ENCODE data around the gene RGS6.

Gene RGS6

GRCh38 chr14:72164420-72165228, 232.4 kb downstream of the RGS6 start:
- DNase-seq (ENCODE audit: low spot score), result no peak

DNA sequence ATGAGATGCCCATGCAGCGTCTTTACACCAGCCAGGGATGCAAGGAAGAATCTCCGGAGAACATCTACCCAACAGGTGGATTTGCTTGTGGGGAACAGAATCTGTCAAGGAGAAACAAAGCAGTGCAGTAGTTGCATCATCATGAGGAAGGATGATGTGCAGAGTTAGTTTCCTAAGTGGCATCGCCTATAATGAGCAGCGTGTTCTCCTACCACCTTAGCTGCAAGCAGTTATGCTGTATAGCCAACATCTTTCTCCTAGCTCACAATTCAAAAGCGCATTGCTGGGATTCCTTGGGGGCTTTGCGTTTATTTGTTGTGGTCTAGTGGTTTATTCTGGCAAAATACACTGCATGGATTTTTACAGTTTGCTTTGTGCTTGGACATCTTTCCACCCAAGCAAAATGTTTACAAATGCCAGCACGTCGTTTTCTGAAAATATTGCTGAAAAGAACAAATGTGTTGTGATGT, 233.0 kb downstream of the RGS6 start:
- no peak for DNase-seq (ENCODE audit: low spot score)

DNA sequence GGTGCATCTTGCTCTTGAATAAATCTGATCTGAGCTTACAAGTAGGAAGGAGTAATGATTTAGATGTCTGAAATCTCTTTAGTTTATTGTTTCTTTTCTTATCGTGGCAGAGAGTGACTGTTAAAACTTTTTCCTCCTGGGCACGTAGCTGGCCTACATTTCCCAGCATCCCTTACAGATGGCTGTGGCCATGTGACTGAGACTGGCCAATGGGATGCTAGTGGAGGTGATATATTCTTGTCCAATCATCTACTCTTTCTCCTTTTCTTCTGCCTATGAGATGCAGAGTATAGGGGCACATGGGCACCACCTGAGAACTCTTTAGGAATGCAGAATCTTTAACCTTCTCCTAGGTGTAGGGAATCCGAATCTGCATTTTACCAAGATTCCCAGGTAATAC, 237.3 kb downstream of the RGS6 start:
- no peak for DNase-seq (ENCODE audit: low spot score)

DNA sequence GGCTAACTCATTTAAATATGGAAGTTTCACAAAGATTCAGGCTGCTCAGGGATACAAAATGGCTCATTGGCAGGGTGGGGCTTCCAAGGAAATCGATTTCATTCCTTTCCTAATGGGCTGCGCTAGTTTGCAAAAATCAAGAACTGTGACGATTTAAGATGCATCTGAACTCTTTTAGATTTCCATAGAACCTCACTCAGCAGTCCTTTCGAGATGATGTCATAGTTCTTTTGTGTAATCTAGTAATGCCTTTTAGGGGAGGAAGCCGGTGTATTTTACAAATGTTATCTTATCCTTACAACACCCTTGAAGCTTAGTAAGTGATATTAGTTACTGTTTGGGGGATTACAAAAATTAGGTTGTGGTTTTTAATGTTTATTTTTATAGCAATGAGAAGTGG, 239.8 kb downstream of the RGS6 start:
- no peak for DNase-seq (ENCODE audit: low spot score)

DNA sequence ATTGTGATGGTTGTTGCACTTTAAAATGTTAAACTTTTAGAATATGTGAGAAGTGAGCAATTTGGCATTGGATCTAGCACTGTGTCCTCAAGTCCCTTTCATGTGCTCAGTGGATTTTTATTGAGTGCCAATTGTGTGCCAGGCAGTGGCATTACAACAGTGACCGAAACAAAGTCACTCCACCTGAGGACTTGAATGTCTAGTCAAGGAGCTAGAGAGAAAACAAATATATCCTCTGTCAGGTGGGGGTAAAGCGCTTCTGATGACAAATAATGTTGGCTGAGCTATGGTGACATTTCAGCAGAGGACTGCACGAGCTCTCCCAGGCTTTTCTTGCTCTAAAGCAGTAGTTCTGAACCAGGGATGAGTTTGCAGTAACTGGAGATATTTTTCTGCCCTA, 240.4 kb downstream of the RGS6 start:
- DNase-seq (ENCODE audit: low spot score), result no peak

GRCh38 chr14:72173038-72173720, 240.9 kb downstream of the RGS6 start:
- DNase-seq (ENCODE audit: low spot score), result no peak

- no peak for DNase-seq (ENCODE audit: low spot score)
Measured at GRCh38 chr14:72177251-72177650, 245.0 kb downstream of the RGS6 start.

DNA sequence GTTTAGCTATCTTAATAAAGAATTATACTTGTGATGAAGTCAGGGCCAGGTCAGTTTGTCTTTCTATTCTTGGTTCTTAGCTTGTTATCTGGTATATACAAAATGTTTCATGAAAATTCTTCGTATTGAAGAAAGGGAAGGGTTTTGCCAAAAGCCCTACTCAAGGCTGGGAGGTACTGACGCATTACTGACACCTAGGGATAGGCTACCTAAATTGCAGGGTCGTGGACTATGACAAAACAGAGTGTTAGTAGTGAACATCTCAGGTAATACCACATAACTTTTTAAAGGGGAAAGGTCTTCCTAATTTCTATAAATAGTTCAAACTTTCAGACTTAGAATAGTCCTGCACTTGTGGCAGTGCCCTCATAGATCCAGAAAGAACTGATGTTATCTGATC, 246.3 kb downstream of the RGS6 start:
- no peak for DNase-seq (ENCODE audit: low spot score)

- no peak for DNase-seq (ENCODE audit: low spot score)
Measured at GRCh38 chr14:72182708-72183432, 250.6 kb downstream of the RGS6 start.

DNA sequence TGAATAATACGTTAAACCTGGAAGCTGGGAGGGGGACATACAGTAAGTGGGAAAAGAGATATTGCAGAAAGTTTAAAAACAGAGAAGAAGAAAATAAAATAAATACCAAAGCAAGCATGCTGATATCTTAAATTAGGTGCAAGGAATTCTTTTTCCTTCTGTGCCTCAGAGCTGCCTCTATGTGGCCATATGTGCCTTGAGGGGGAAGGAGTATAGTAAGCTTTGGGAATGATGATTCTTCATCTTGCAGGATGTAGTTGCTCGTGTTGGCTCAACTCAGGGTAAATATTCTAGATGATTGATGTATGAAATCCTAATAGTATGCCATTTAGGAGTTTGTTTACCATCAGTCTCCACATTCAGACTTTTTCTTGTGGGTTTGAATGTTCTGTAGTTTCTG, 251.4 kb downstream of the RGS6 start:
- no peak for DNase-seq (ENCODE audit: low spot score)

- no peak for DNase-seq (ENCODE audit: low spot score)
Measured at GRCh38 chr14:72186523-72186922, 254.3 kb downstream of the RGS6 start.

- DNase-seq (ENCODE audit: low spot score), result no peak
Measured at GRCh38 chr14:72196237-72197015, 264.2 kb downstream of the RGS6 start.

DNA sequence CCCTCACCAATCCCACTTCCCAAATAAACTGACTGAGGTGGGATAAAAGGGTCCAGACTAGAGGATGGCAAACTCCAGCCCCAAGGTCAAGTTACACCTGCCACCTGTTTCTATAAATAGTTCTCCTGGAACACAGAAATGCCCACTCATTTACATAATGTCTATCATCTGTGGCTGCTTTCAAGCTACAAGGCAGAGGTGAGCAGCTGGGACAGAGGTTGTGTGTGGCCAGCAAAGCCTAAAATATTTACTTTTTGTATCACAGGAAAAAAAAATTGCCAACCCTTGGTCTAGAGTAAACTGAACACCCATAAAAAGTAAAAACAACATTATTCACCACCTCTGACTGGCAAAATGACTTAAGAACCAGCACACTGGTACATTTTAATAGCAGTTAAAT, 269.4 kb downstream of the RGS6 start:
- DNase-seq (ENCODE audit: low spot score), result no peak

GRCh38 chr14:72213424-72213823, 281.2 kb downstream of the RGS6 start:
- DNase-seq (ENCODE audit: low spot score), result no peak

DNA sequence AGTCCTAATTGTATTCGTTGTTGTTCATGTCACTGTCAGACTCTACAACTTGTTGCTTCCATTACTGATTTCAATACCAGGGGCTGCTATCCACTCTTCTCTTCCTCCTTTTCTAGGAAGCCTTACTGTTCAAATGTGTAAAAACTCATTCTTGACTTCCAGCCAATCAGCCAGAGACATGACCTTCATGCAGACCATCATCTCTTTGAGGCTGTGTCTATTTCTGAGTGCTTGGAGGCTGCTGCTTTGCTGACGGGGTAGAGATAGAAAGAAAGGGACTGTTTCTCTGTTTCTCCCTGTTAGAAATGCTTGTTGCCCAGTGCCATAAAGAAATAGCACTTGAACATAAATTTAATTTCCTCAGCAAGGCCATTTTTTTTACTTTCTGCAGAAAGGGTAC, 282.9 kb downstream of the RGS6 start:
- DNase-seq (ENCODE audit: low spot score), result no peak

GRCh38 chr14:72217135-72217534, 284.9 kb downstream of the RGS6 start:
- no peak for DNase-seq (ENCODE audit: low spot score)

- DNase-seq (ENCODE audit: low spot score), result no peak
Measured at GRCh38 chr14:72222046-72222445, 289.8 kb downstream of the RGS6 start.

DNA sequence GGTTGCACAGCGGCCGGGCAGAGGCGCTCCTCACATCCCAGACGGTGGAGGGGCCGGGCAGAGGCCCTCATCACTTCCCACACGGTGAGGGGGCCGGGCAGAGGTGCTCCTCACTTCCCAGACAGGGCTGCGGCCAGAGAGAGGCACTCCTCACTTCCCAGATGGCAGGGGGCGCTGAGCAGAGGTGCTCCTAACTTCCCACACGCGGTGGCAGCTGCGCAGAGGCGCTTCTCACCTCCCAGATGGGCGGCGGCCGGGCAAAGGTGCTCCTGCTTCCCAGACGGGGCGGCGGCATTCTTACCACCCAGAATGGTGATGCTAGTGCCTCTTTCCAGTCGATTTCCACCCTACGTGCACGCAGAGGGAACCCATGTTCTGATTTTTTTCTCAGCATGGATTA, 304.4 kb downstream of the RGS6 start:
- no peak for DNase-seq (ENCODE audit: low spot score)

DNA sequence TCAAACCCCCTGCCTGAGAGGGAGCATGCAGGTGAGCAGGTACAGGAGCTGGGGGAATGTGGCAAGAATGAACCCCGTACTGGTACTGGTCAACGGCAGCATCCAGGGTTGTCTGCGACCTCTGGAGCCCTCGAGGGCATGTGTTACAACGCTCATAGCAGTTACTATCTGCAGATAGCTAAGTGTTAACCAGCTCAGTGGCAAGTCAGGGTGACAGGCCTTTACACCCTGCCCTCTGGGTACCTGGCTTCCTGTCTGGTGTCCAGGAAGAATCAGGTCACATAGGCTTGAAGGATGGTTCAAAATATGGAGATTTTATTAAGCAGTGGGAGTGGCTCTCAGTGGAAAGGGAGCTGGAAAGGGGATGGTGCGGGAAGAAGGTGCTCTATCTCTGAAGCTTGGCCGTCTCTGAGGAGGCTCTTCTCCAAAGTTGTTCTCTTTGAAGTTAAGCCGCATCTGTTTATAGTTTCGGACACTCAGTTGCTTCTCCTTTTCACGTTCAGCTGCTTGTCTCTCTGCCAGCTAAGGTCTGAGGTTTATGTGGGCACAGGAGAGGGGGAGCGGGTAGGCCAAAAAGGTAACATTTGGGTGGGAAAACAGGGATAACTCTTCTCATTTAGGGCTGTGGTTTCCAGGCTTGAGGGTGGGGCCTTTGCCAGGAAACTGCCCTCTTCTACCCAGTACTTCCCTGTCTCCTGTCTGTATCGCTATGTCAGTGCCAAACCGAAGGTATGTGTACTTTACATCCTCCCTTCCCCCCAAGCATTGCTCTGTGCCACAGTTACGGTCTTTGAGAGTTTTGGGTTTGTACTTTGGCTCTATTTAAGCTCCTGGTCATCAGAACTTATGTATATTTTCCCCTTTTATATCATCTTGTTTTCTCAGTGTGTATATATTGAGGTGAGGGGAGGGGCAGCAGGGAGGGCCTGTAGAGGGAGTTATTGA, 305.8 kb downstream of the RGS6 start:
- DNase-seq (ENCODE audit: low spot score), result no peak

DNA sequence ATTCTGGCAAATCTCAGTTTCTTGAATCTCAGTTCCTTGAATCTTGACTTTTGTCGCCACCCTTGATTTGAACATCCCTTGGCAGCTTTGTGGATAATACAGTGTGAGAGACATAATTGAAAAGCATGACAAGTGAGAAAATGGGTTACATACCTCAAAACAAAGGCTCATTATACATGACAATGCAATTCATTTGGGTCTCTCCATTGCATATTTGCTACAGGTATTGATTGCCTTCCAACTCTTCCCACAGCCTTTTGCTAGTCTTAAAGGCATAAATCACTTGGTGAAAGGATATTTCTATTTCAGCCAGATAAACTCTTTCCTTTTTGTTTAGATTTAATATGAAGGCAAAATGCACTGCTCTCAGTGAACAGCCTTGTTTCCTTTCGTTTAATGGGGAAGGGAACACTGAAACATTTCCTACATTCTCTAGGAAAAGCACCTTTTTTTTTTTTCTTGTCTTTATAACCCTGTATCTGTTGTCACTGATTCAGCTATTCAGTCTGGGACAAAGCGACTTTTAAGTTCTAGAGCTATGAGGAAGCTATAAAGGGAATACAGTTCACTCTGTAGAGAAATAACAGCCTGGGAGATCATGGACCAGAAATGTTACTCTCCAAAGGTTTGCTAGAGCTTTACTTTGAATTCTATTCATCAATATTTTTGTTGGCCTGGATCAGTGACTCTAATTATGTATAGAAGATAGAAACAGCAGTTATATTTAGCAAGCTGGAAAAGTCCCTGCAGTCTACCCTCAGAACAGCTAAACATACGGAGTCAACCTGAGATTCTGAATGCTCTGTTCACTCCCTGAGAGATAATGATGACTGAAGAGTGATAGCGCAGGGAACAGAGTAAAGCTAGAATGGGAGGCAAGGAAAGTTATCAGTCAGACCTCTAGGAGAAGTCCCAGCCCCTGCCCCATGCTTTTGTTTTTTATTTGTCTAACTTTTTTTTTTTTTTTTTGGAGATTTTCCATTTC, 311.4 kb downstream of the RGS6 start:
- no peak for DNase-seq (ENCODE audit: low spot score)

Data from AG08395 (cell line).